Ovary (tissue), 9 donors: ENCODE measurements around the gene NOXO1. TPM values are rescaled to one million over a fixed set of nuclear protein-coding genes. Genes with fewer than 3 reads are reported as not detected.

Source experiments
- DNase-seq, 5 donors: peaks; one replicate each; pipeline ENCODE4 v3.0.0-alpha.2; 2019 to 2020
- H3K27ac ChIP-seq, 2 donors: fragments of 200-600 bp; one replicate each; pipeline versions ENCODE4 v1.5.1 to v1.8.0; 2019 to 2022
- H3K27me3 ChIP-seq: fragments of 200-600 bp; one replicate; pipeline ENCODE4 v1.8.0; 2022
- H3K36me3 ChIP-seq: fragments of 200-600 bp; sonication (generic); one replicate; pipeline ENCODE4 v1.5.1; 2019
- H3K4me1 ChIP-seq: one replicate; pipeline ENCODE4 v1.8.1; 2013; ENCODE audit warnings: mild to moderate bottlenecking, moderate library complexity; ENCODE audit not compliant: insufficient read depth
- H3K4me3 ChIP-seq: fragments of 200-600 bp; sonication (generic); one replicate; pipeline ENCODE4 v1.5.1; 2017
- H3K9me3 ChIP-seq, 2 donors: fragments of 200-600 bp in 1 of 2; sonication (generic) in 1 of 2; one replicate each; pipeline versions ENCODE4 v1.5.1 to v1.8.1; 2013 to 2019; ENCODE audit warnings: mild to moderate bottlenecking in 1 of 2, moderate library complexity in 1 of 2
- EP300 ChIP-seq: sonication (generic); formaldehyde crosslinking; IDR thresholded peaks from one replicate; pipeline ENCODE4 v1.6.1; 2017; ENCODE audit warnings: antibody characterized with exemption
- POLR2A ChIP-seq: fragments of 450-650 bp; IDR thresholded peaks from one replicate; pipeline ENCODE4 v1.6.1; 2017; ENCODE audit warnings: antibody characterized with exemption, mild to moderate bottlenecking, moderate library complexity
- WGBS, 3 donors: extraction: QIAGEN DNeasy Blood & Tissue Kit in 1 of 3; methylation state at CpG; one replicate each; pipeline versions ENCODE4 v1.1.5 to v1.1.7; 2013 to 2017; 5-methylcytosine and 5-hydroxymethylcytosine counted together
- intact Hi-C, 4 donors: fragments of 100-400 bp; cut with DNase I; formaldehyde crosslinking; loops; one replicate each; pipeline versions ENCODE4 v1.11.0 to v1.15.1; 2022 to 2023
- polyA plus RNA-seq, 2 donors: library from polyadenylated mRNA; stranded (reverse); fragments of 200-250 nt in 1 of 2; fragments of 350-450 nt in 1 of 2; fragmentation: Illumina TruSeq in 1 of 2; extraction: RNeasy Lipid Tissue Mini Kit (QIAGEN cat#74804) in 1 of 2; gene quantifications; one replicate each; pipeline ENCODE4 v1.2.3, GENCODE V29; 2013 to 2014
- total RNA-seq, 7 donors: library from RNA; depleted of rRNA in 2 of 7; stranded (reverse); fragments of >200 nt in 2 of 7; fragmentation: NEBNext Ultra II Directional in 3 of 7; extraction: Animal tissue kit (Norgen Biotek cat#: 25700) in 3 of 7; gene quantifications; one replicate each; pipeline versions ENCODE4 v1.1.0 to v1.2.4, GENCODE V29; 2016 to 2023
- TF ChIP-seq, protein P1 (sequence below), 3 donors: fragments of 450-650 bp in 2 of 3; fragments of 200-600 bp in 1 of 3; IDR thresholded peaks; one replicate each; pipeline versions ENCODE4 v1.5.1 to v1.8.0; 2016 to 2022; ENCODE audit warnings: antibody characterized with exemption in 3 of 3, mild to moderate bottlenecking in 1 of 3
- donor health status: DM: no; HTN: no; CAD: no; lungs with moderate emphysema.
- donor health status: DM: no; HTN: no; CAD: no.
- donor health status: Bipolar disorder and iron deficiency.
- donor health status: DM: yes; HTN: yes; CAD: no.
- donor health status: DM: no; HTN: no; CAD: no.
- donor health status: DM: yes; HTN: yes; CAD: no.

Gene NOXO1
- total and polyA plus RNA-seq, 9 donors = 0.36 to 1.3 (median 0.48) TPM; not detected in 4

DNA sequence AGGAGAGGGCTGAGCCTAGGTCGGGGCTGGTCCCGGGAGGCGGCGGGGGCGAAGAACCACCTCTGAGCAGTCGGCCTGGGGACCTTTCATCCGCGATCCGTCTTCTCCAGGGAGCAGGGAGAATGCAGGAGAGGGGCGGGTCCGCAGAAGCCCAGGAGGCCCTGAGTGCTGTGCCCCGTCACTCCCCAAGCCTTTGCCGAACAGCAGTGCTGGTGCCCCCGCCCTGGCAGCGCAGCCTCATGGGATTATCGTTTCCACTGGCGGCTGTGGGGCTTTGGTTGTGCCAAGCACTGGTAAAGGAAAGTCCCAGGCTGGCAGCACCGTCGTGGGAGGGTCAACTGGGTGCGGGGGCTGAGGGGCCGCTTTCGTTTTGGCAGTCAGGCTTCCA is 8.8 kb downstream of the NOXO1 start:
- Histone ChIP-seq H3K4me1 (peaks cover 10% of the 10 kb centered on the region), H3K36me3 (no peaks in the 10 kb centered on the region), H3K9me3 (no peaks in the 10 kb centered on the region), H3K27ac (peak overlapping the region in 1 of 2 donors; percentile 63), H3K27me3 (no peaks in the 10 kb centered on the region), H3K4me3 (peak overlapping the region; percentile 100)
- intact Hi-C loops = no loop called here
- TF ChIP-seq, protein P1, sequence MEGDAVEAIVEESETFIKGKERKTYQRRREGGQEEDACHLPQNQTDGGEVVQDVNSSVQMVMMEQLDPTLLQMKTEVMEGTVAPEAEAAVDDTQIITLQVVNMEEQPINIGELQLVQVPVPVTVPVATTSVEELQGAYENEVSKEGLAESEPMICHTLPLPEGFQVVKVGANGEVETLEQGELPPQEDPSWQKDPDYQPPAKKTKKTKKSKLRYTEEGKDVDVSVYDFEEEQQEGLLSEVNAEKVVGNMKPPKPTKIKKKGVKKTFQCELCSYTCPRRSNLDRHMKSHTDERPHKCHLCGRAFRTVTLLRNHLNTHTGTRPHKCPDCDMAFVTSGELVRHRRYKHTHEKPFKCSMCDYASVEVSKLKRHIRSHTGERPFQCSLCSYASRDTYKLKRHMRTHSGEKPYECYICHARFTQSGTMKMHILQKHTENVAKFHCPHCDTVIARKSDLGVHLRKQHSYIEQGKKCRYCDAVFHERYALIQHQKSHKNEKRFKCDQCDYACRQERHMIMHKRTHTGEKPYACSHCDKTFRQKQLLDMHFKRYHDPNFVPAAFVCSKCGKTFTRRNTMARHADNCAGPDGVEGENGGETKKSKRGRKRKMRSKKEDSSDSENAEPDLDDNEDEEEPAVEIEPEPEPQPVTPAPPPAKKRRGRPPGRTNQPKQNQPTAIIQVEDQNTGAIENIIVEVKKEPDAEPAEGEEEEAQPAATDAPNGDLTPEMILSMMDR (IDR thresholded peaks at IDR 0.05) = no peak
- TF ChIP-seq EP300 = no peak
- no peak for TF ChIP-seq POLR2A
- 1 to 3% (median 2%) methylated on average over 22 of the region's 22 CpGs for WGBS, 3 donors
- DNase-seq = peak in 3 of 5 donors; percentile 39 to 54 (median 49)

DNA sequence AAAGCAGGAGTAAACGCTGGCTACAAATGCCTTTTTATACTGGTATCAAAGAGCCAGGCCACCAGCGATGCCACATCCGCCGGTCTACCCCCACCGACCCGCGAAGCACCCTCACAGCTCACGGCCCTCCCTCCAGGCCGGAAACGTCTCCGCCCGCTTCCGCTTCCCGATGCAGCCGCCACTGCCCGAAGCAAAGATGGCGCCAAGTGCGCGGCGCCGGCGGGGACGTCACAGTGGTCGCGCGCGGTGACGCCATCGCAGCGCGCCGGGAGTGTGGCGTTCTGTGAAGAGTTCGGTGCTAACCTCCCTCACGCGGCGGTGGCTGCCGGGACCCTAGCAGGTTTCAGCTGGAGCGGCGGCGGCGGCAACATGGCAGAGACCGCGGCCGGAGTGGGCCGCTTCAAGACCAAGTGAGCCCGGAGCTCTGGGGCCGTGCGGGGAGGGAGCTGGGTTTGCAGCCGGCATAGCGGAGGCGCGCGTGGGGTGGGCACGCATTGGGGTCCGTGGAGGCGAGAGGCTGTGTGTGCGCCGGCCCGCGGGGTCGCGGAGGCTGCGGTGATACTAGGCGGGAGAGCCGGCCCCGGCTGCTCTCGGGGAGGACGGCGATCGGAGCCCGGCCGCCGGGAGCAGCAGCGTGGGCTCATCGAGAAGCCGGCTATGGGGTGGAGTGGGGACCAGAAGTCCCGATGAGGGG is 9.3 kb downstream of the NOXO1 start, which contains the start of gene TBL3:
TBL3 (plus strand) TSS at position 258 of the 694 bp plus-strand sequence; CDS start at position 370, 112 bp downstream.
- Histone ChIP-seq H3K27ac (peak within 1 kb of the TSS; percentile 63 to 83), H3K27me3 (no peaks in the 10 kb centered on the region), H3K4me1 (peaks cover 10% of the 10 kb centered on the region), H3K4me3 (peak within 1 kb of the TSS; percentile 100), H3K36me3 (no peaks in the 10 kb centered on the region), H3K9me3 (no peaks in the 10 kb centered on the region)
- TF ChIP-seq POLR2A (peak; percentile 95), EP300 (no peak)
- TF ChIP-seq, protein P1 (IDR thresholded peaks at IDR 0.05) = peak in 1 of 3 donors; percentile 40
- peak; percentile 90 to 96 (median 93) for DNase-seq
- intact Hi-C loops = no loop called here
- 0 to 1% (median 0%) methylated on average over 65 to 78 of the region's 78 CpGs for WGBS, 3 donors

DNA sequence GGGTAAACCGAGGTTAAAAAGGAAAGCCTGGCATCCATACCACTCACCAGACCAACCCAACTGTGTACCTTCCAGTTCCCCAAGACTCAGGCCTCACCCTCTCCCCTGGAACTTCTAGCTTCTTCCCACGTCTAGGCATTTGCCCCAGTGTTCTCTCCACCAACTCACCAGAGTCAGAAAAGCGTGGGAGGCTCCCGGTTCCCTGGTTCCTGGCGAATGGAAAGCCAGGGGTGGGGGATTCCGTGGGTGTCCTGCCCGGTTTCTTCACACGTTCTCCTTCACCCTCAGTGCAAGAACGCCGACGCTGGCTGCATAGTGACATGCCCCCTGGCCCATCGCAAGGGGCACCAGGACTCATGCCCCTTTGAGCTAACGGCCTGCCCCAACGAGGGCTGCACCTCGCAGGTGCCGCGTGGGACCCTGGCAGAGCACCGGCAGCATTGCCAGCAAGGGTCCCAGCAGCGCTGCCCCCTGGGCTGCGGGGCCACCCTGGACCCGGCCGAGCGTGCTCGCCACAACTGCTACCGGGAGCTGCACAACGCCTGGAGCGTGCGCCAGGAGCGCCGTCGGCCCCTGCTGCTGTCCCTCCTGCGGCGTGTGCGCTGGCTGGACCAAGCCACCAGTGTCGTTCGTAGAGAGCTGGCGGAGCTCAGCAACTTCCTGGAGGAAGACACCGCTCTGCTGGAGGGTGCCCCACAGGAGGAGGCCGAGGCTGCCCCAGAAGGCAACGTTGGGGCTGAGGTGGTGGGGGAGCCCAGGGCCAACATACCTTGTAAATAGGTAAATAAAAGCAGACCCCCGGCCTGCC is 12.9 kb downstream of the NOXO1 start:
- no peak for DNase-seq
- H3K27me3 ChIP-seq = no peaks in the 10 kb centered on the region
- no peak overlapping the region for H3K27ac ChIP-seq
- peaks cover 19% of the 10 kb centered on the region for H3K4me1 ChIP-seq
- H3K9me3 ChIP-seq = no peaks in the 10 kb centered on the region
- TF ChIP-seq POLR2A (no peak), EP300 (no peak)
- TF ChIP-seq, protein P1 (IDR thresholded peaks at IDR 0.05) = no peak
- 81 to 87% (median 84%) methylated on average over 36 to 41 of the region's 41 CpGs for WGBS, 3 donors
- intact Hi-C loops = loop anchor here in 1 of 4 donors (10.0 kb wide), 1 partner anchor 1334 kb away; the partner anchor contains the start of genes METTL26 and WFIKKN1
- no peak overlapping the region for H3K4me3 ChIP-seq
- no peaks in the 10 kb centered on the region for H3K36me3 ChIP-seq

DNA sequence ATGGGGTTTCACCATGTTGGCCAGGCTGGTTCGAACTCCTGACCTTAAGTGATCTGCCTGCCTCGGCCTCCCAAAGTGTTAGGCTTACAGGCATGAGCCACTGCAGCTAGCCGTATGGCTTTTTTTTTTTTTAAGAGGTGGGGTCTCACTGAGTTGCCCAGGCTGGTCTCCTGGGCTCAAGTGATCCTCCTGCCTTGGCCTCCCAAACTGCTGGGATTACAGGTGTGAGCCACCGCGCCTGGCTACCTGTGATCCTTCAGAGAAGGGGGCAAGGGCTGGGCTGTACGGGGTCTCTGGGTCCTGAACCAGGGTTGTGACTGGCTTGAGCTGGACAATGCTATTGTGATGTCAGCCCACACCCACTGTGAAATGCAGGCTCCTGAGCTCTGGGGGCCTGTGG is 14.8 kb downstream of the NOXO1 start, which contains the start of gene RNF151:
RNF151 (plus strand) TSS at position 397 of the 400 bp plus-strand sequence. CDS start 26 bp downstream, outside the sequence.
- peak within 1 kb of the TSS; percentile 92 for H3K4me3 ChIP-seq
- no peaks in the 10 kb centered on the region for H3K9me3 ChIP-seq
- no peak for TF ChIP-seq POLR2A
- TF ChIP-seq, protein P1 (IDR thresholded peaks at IDR 0.05) = no peak
- no peak for TF ChIP-seq EP300
- H3K36me3 ChIP-seq = no peaks in the 10 kb centered on the region
- H3K27ac ChIP-seq = peak within 1 kb of the TSS in 1 of 2 donors; percentile 87
- peaks cover 15% of the 10 kb centered on the region for H3K4me1 ChIP-seq
- DNase-seq = no peak
- 89 to 94% (median 89%) methylated on average over 6 of the region's 6 CpGs for WGBS, 3 donors
- intact Hi-C loops = loop anchor here in 1 of 4 donors (10.0 kb wide), 1 partner anchor 1332 kb away; the partner anchor contains the start of genes METTL26 and WFIKKN1
- H3K27me3 ChIP-seq = no peaks in the 10 kb centered on the region
